AG04449 (cell line): ENCODE data around the gene AIG1.
"Not testable (repeated sequence)": the region's sequence is repeated elsewhere in the genome, so short reads cannot be mapped to it uniquely, and the experiment has no call there.

Experiments
- CTCF ChIA-PET: fragments of 350-600 bp; formaldehyde crosslinking; extraction: SDS; loops from one replicate; lab custom pipeline; 2021; ENCODE audit warnings: antibody characterized with exemption; lab: Yijun Ruan, JAX
- POLR2A ChIA-PET: fragments of 400-600, 350-600 bp; formaldehyde crosslinking; extraction: SDS; loops from one replicate; lab custom pipeline; 2020; ENCODE audit warnings: antibody characterized with exemption, inconsistent platforms; lab: Yijun Ruan, JAX
- DNase-seq: peaks from one replicate; pipeline ENCODE4 v3.0.0-alpha.2; 2010; ENCODE audit warnings: low read depth, low spot score
- H3K4me3 ChIP-seq: 2 replicates; pipeline ENCODE4 v1.5.1; 2011; ENCODE audit warnings: low read depth, mild to moderate bottlenecking, control low read depth, low read length
- TF ChIP-seq, protein P1 (sequence below): IDR thresholded peaks from one replicate; pipeline ENCODE4 v1.5.1; 2011; ENCODE audit warnings: mild to moderate bottlenecking, moderate library complexity, low read length, control low read depth, inconsistent platforms; ENCODE audit not compliant: insufficient read depth; ENCODE audit errors: missing control alignments

AIG1 gene

GRCh38 chr6:143135797-143136561 lies 75.3 kb downstream of the AIG1 start:
- CTCF ChIA-PET = interaction anchor here (1.2 to 2.1 kb wide), 2 partner anchors 59 to 291 kb away, joined by 3 to 8 read pairs; no protein-coding TSS in a partner anchor
- no peak for DNase-seq
- POLR2A ChIA-PET = no interaction called here
- H3K4me3 ChIP-seq = no peak overlapping the region
- TF ChIP-seq, protein P1, sequence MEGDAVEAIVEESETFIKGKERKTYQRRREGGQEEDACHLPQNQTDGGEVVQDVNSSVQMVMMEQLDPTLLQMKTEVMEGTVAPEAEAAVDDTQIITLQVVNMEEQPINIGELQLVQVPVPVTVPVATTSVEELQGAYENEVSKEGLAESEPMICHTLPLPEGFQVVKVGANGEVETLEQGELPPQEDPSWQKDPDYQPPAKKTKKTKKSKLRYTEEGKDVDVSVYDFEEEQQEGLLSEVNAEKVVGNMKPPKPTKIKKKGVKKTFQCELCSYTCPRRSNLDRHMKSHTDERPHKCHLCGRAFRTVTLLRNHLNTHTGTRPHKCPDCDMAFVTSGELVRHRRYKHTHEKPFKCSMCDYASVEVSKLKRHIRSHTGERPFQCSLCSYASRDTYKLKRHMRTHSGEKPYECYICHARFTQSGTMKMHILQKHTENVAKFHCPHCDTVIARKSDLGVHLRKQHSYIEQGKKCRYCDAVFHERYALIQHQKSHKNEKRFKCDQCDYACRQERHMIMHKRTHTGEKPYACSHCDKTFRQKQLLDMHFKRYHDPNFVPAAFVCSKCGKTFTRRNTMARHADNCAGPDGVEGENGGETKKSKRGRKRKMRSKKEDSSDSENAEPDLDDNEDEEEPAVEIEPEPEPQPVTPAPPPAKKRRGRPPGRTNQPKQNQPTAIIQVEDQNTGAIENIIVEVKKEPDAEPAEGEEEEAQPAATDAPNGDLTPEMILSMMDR = no peak

DNA sequence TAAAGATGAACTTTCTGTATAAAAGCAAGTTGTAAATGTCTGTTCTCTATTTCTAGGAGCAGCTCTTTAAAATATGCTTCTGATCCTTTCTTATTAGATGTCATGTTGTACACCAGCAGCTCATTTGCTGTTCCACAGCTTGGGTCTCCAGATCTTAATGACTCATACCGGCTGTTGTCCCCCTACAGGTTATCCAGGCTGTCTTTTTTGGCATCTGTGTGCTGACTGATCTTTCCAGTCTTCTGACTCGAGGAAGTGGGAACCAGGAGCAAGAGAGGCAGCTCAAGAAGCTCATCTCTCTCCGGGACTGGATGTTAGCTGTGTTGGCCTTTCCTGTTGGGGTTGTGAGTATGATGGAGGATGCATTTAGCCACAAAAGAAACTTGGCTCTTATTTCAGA lies 76.0 kb downstream of the AIG1 start:
- no peak overlapping the region for H3K4me3 ChIP-seq
- no peak for DNase-seq
- TF ChIP-seq, protein P1 = no peak
- CTCF ChIA-PET = no interaction called here
- POLR2A ChIA-PET = no interaction called here

GRCh38 chr6:143139239-143139784 lies 78.6 kb downstream of the AIG1 start:
- ChIA-PET CTCF (no interaction called here), POLR2A (no interaction called here)
- no peak for DNase-seq
- no peak overlapping the region for H3K4me3 ChIP-seq
- TF ChIP-seq, protein P1 = no peak

- POLR2A ChIA-PET, H3K4me3 ChIP-seq, DNase-seq: not testable (repeated sequence)
- CTCF ChIA-PET = interaction anchor here (0.8 kb wide), 1 partner anchor 304 kb away, joined by 3 read pairs; no protein-coding TSS in a partner anchor
Measured at GRCh38 chr6:143139884-143140283, 79.2 kb downstream of the AIG1 start.

DNA sequence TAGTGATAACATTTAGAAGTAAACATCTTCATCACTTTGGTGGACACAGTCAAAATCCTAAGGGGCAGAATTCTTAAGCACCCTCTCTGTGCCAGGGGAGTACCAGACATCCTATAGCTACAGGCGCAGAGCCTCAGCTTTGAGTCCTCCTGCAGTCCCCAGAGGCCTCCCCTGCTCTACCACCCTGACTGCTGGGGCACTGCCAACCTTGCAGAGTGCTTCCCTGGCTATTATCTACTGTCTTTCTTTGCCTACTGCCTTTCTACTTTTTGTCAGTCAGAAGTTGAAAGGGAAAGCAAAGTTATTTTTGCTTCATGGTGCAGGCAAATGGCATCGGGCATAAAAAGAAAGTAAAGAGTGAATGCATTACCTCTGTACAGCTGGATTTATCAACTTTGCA lies 80.1 kb downstream of the AIG1 start:
- TF ChIP-seq, protein P1 = no peak
- no peak for DNase-seq
- H3K4me3 ChIP-seq = no peak overlapping the region
- ChIA-PET CTCF (no interaction called here), POLR2A (no interaction called here)

- peak; percentile 65 for DNase-seq
- TF ChIP-seq, protein P1 = no peak
- CTCF ChIA-PET = no interaction called here
- POLR2A ChIA-PET = no interaction called here
- H3K4me3 ChIP-seq = no peak overlapping the region
Measured at GRCh38 chr6:143141442-143141841, 80.8 kb downstream of the AIG1 start.
